IPS DF 6.9 (cell line): ENCODE measurements around the gene NRXN3.
A peak's percentile ranks its signal among the peaks of the same experiment; 100 is the strongest.

Experiments used
- DNase-seq: peaks from one replicate; pipeline ENCODE4 v3.0.0-alpha.2; 2013; ENCODE audit warnings: low read depth, low spot score
- H3K27ac ChIP-seq: one replicate; pipeline ENCODE4 v1.5.1; 2013; ENCODE audit warnings: low read length, control low read depth
- H3K27me3 ChIP-seq: 2 replicates; pipeline ENCODE4 v1.6.1; 2013; ENCODE audit warnings: mild to moderate bottlenecking, low read length; ENCODE audit not compliant: control insufficient read depth, insufficient read depth
- H3K36me3 ChIP-seq: 2 replicates; pipeline ENCODE4 v1.6.1; 2013; ENCODE audit warnings: low read length; ENCODE audit not compliant: control insufficient read depth, insufficient read depth
- H3K4me1 ChIP-seq: 2 replicates; pipeline ENCODE4 v1.6.1; 2013; ENCODE audit warnings: low read length; ENCODE audit not compliant: control insufficient read depth, insufficient read depth
- H3K4me3 ChIP-seq: 2 replicates; pipeline ENCODE4 v1.5.1; 2013; ENCODE audit warnings: mild to moderate bottlenecking, low read length
- H3K9me3 ChIP-seq: 2 replicates; pipeline ENCODE4 v1.6.1; 2013; ENCODE audit warnings: low read length, inconsistent platforms; ENCODE audit not compliant: control insufficient read depth, insufficient read depth
- WGBS: extraction: QIAGEN DNeasy Blood & Tissue Kit; methylation state at CpG from one replicate; pipeline ENCODE4 v1.1.7; 2013; ENCODE audit warnings: mixed read lengths, missing lambda C conversion rate; ENCODE audit not compliant: insufficient read length, insufficient coverage; 5-methylcytosine and 5-hydroxymethylcytosine counted together

The NRXN3 gene

DNA sequence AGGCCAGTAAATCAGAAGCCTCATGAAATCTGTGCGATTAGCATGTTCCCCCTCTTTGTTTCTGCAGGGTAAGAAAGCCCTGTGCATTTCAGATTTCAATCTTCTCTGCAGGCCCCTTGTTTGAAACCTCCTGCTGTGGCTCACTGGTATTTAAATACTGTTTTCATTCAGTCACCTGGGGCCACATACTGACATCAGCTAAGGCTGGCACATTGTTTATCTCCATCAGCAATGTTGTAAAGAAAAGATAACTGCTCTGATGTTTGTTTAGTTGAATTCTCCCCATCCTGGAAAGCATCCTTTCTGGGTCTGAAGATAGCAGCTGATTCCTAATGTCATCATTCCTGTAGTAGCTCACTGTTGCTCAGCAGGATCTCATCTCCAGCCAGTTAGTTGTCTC, 554.9 kb downstream of the NRXN3 start:
- no peak overlapping the region for H3K4me3 ChIP-seq
- no peaks in the 10 kb centered on the region for H3K9me3 ChIP-seq
- no CpG with 5 or more reads among the region's 1 CpG for WGBS
- 0 out of 2 replicates have a peak, but pooled peaks cover 2% of the 10 kb centered on the region for H3K4me1 ChIP-seq
- no peaks in the 10 kb centered on the region for H3K36me3 ChIP-seq
- no peaks in the 10 kb centered on the region for H3K27me3 ChIP-seq
- DNase-seq: no peak
- H3K27ac ChIP-seq: no peak overlapping the region

DNA sequence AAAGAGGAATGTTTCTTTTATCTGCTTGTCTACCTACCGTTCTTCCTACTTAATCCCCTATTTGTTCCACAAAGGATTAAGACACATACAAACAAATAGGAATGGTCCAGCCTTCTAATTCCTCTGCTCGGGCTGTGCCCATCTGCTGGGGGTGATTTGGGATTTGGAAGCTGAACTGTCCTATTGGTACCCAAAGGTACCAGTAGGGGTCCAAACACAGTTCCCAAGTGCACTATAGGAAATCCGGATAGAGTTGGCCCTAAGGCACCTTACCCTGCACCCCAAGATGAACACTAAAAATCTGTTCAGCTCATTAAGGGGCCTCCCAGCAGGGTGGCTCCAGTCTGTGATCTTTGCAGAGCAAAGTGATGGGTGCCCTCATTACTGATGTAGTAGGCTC, 566.9 kb downstream of the NRXN3 start:
- no peak for DNase-seq
- H3K36me3 ChIP-seq: no peaks in the 10 kb centered on the region
- no peaks in the 10 kb centered on the region for H3K27me3 ChIP-seq
- no peaks in the 10 kb centered on the region; the same call in 1 of the 2 replicates for H3K4me1 ChIP-seq
- H3K4me3 ChIP-seq: no peak overlapping the region
- no CpG with 5 or more reads among the region's 3 CpGs for WGBS
- no peak overlapping the region for H3K27ac ChIP-seq
- H3K9me3 ChIP-seq: no peaks in the 10 kb centered on the region

DNA sequence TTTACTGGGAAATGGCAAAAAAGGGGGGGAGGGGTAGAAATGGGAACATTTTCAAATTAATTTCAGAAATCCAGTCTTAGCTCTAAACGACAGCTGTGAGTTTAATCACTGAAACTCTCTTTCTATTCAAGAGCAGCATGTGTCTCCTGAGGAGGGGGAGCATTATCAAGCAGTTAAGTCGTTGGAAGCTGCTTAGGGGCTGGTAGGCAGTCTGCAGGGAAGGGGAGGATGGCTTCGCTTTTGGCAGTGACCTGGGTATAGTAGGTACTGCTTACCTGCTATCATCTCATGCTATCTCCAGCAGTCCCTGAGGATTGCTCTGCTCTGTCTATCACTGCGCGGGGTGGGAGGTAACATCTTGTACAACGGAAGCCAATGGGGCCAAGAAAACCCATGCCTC, 567.4 kb downstream of the NRXN3 start:
- DNase-seq: no peak
- H3K4me1 ChIP-seq: no peaks in the 10 kb centered on the region
- no CpG with 5 or more reads among the region's 6 CpGs for WGBS
- no peaks in the 10 kb centered on the region for H3K27me3 ChIP-seq
- no peak overlapping the region for H3K4me3 ChIP-seq
- no peaks in the 10 kb centered on the region for H3K9me3 ChIP-seq
- H3K36me3 ChIP-seq: no peaks in the 10 kb centered on the region
- no peak overlapping the region for H3K27ac ChIP-seq

DNA sequence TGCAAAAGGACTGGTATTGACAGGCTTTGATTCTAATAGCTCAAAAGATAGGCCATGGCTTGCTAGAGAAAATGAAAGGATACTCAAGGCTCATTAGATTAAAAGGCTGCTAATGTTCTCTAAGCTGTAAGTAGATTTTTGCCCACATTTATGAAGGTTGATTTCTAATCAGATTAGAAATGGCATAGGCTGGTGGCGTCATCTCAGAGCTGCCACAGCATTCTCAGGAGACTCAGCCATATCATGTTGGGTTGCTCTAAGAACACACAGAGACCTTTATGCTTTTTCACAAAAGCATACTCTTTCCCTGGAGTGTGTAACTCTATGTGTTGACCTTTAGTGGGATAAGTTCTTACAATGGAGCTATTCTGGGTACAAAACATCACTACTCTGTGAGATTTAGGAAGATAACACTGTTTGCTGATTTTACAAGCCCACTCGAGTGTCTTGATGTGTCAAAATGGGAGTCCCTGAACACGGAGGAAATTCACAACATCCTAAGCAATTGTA, 576.0 kb downstream of the NRXN3 start:
- DNase-seq: no peak

DNA sequence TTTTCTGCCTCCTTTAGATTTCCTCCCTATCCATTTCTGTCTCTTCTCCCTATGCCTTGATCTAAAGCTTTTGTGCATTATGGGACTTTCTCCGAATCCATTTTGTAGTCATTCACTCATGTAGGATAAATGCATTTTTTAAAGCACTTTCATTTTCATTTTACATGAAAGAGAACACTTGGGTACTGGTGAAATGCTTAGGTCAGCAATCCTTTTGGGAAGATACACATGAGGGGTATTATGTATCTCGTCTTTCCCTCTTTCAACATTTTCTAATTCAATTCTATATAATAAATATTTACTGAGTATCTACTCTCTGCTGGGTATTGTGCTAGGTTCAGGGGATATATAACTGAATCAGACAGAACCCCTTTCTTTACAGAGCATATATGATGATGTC, 577.6 kb downstream of the NRXN3 start:
- no peak for DNase-seq
- no peaks in the 10 kb centered on the region for H3K9me3 ChIP-seq
- no CpG with 5 or more reads among the region's 2 CpGs for WGBS

More for the DNA sequence above, 576.0 kb downstream of the NRXN3 start:
- H3K4me3 ChIP-seq: no peak overlapping the region
- no peaks in the 10 kb centered on the region for H3K36me3 ChIP-seq
- no peaks in the 10 kb centered on the region for H3K9me3 ChIP-seq
- H3K27ac ChIP-seq: no peak overlapping the region
- WGBS: no CpG with 5 or more reads among the region's 3 CpGs
- no peaks in the 10 kb centered on the region for H3K4me1 ChIP-seq
- no peaks in the 10 kb centered on the region for H3K27me3 ChIP-seq

DNA sequence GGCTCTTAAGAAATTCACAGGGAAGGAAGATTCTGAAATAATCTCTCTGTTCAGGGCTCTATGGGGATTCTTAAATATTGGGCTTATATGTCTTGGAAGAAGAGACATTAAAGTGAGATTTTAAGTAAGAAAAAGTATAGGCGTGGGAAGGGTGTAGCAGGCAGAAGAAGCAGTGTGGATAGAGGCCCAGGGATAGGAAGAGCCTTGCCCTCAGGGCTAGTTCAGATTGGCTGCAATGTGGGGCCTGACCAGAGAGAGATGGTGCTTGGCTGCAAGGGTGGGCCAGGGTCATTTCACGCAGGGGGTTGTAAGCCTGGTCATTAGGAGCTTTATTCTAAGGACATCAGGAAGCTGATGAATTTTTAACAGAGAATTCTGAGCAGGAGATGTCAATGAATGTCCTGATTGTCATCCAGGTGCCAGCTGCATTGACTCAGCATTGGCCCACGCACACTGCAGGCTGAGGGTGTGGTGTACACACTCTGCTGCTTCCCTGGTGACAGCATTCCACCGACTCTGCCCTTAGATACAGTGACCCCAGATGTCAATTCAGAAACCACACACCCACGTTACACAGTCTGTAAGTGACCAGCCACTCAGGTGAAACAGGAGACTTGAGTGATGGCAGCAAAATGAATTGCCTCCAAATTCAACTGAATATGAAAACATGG, 582.5 kb downstream of the NRXN3 start:
- 100% methylated on average over 1 of the region's 5 CpGs for WGBS
- no peak overlapping the region for H3K27ac ChIP-seq

More for the DNA sequence above, 577.6 kb downstream of the NRXN3 start:
- H3K4me1 ChIP-seq: no peaks in the 10 kb centered on the region; the same call in 1 of the 2 replicates
- no peak overlapping the region for H3K27ac ChIP-seq
- no peak overlapping the region for H3K4me3 ChIP-seq
- H3K27me3 ChIP-seq: no peaks in the 10 kb centered on the region
- no peaks in the 10 kb centered on the region for H3K36me3 ChIP-seq

DNA sequence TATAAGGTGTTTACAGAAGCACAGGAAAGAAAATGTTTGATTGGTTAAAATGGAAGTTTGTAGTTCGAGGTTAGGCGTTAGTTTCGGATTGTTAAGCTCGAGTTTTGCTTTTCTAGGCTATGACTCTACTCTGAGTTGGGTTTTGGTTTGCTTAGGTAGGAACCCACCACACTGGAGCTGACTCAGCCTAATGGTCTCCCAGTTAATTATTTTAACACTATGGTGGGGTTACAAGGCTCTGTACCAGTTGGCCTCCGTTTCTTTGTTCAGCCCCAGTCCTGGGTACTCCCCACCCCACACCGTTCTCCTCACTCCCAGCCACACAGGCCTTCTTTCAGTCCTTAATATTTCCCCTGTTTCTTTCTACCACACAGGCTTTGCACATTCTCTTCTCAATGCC, 583.9 kb downstream of the NRXN3 start:
- Histone ChIP-seq H3K27ac (no peak overlapping the region), H3K4me3 (no peak overlapping the region), H3K4me1 (no peaks in the 10 kb centered on the region; the same call in 1 of the 2 replicates), H3K9me3 (no peaks in the 10 kb centered on the region), H3K27me3 (no peaks in the 10 kb centered on the region), H3K36me3 (no peaks in the 10 kb centered on the region)
- 100% methylated on average over 4 of the region's 6 CpGs for WGBS
- no peak for DNase-seq

More for the DNA sequence above, 582.5 kb downstream of the NRXN3 start:
- Histone ChIP-seq H3K9me3 (no peaks in the 10 kb centered on the region), H3K36me3 (no peaks in the 10 kb centered on the region), H3K4me1 (no peaks in the 10 kb centered on the region; the same call in 1 of the 2 replicates), H3K27me3 (no peaks in the 10 kb centered on the region), H3K4me3 (no peak overlapping the region)
- DNase-seq: no peak

DNA sequence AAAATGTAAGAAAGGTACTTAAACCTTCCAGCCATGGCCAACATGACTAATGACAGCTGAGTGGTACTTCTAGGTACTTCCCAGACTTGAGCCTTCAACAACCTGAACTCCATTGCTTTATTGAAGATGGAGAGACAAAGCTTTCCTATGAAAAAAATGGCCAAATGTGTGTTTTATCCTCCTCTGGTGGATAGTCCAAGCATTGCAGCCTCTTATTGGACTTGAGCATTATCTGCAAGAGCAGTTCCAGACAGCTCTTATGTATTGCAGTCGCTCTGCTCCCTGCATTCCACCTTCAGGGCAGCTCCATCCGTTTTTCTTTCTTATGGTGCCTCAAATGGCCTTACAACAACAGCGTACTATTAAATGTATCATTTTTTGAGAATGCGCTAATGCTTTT, 588.2 kb downstream of the NRXN3 start:
- Histone ChIP-seq H3K27ac (no peak overlapping the region), H3K27me3 (no peaks in the 10 kb centered on the region), H3K36me3 (no peaks in the 10 kb centered on the region), H3K4me3 (no peak overlapping the region), H3K9me3 (no peaks in the 10 kb centered on the region), H3K4me1 (no peaks in the 10 kb centered on the region)
- no CpG with 5 or more reads among the region's 4 CpGs for WGBS
- DNase-seq: peak; percentile 37

DNA sequence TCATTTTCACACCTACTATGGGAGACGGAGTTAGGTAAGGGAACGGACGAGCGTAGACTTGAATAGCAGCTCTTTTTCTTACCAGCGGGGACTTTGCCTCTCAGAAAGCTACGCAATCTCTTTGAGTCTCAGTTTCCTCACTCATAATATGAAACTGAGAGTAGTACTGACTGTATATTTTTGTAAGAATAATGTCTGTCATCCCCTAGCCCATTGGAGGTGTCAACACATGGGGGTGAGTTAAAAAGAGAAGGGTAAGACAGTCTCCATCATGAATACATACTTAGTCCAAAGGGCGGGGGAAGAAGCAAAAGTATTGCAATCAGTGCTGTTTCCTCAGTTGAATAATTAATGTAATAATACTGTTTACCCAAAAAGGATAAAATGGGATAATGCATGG, 592.2 kb downstream of the NRXN3 start:
- no peaks in the 10 kb centered on the region; the same call in 1 of the 2 replicates for H3K27me3 ChIP-seq
- DNase-seq: no peak
- no peak overlapping the region for H3K27ac ChIP-seq
- H3K4me3 ChIP-seq: no peak overlapping the region
- no peaks in the 10 kb centered on the region for H3K9me3 ChIP-seq
- H3K36me3 ChIP-seq: no peaks in the 10 kb centered on the region
- WGBS: no CpG with 5 or more reads among the region's 7 CpGs
- peaks cover 5% of the 10 kb centered on the region; the same call in 1 of the 2 replicates for H3K4me1 ChIP-seq

DNA sequence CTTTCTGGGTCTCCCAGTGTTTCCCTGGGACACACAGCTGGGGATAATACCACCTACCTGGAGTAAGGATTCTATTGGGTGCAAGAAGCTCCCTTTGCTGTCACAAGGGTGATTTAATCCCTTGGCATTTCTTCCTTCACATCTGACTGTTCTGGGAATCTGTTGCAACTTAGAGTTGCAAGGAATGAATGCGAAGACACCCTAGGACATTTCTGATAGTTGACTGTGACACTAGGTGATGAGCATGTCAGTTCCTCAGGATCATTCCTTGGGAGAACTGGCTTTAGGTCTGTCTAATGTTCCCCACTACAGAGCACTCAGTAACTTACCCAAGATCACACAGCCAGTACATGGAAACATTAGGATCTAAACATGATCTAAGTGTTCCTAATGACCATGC, 593.6 kb downstream of the NRXN3 start:
- no peak overlapping the region for H3K4me3 ChIP-seq
- no peak for DNase-seq
- no peaks in the 10 kb centered on the region for H3K9me3 ChIP-seq
- no peaks in the 10 kb centered on the region; the same call in 1 of the 2 replicates for H3K27me3 ChIP-seq
- H3K4me1 ChIP-seq: peaks cover 5% of the 10 kb centered on the region; the same call in 1 of the 2 replicates
- no peak overlapping the region for H3K27ac ChIP-seq
- no CpG with 5 or more reads among the region's 1 CpG for WGBS
- H3K36me3 ChIP-seq: no peaks in the 10 kb centered on the region

DNA sequence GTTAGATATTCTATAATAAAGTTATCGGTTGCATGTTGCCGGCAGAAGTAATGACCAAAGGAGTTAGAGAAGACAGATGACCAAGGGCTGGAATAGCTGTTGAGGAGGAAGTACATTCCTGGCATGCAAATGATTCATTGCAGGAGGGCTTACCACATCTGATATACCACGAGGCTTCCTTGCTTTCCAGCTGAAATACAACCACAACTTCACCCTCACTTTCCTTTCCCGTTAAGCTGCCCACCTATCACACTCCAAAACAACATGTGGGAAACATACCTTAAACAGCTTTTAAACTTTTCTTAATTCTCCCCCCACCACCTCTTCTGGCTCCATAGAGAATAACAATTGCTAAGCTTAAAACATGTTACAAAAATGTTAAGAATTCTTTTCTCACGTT, 594.1 kb downstream of the NRXN3 start:
- no peak overlapping the region for H3K27ac ChIP-seq
- no peaks in the 10 kb centered on the region; the same call in 1 of the 2 replicates for H3K27me3 ChIP-seq
- H3K4me3 ChIP-seq: no peak overlapping the region
- no CpG with 5 or more reads among the region's 5 CpGs for WGBS
- no peak for DNase-seq
- no peaks in the 10 kb centered on the region for H3K9me3 ChIP-seq
- H3K36me3 ChIP-seq: no peaks in the 10 kb centered on the region
- peaks cover 5% of the 10 kb centered on the region; the same call in 1 of the 2 replicates for H3K4me1 ChIP-seq
